SJCRH30 (cell line): Measurements from ENCODE around the gene NKTR. TPM values are rescaled to one million over a fixed set of nuclear protein-coding genes. Genes with fewer than 3 reads are reported as not detected.
A peak's percentile ranks its signal among the peaks of the same experiment; 100 is the strongest.
"Not testable (repeated sequence)": the region's sequence is repeated elsewhere in the genome, so short reads cannot be mapped to it uniquely, and the experiment has no call there.

ENCODE experiments used
- DNase-seq, 2 experiments: peaks; one replicate each; pipeline ENCODE4 v3.0.0-alpha.2; 2015 to 2020
- H3K27ac ChIP-seq: fragments of 250-450 bp; sonication (Bioruptor Pico); 2 replicates; pipeline ENCODE4 v1.5.1; 2020; ENCODE audit warnings: mild to moderate bottlenecking, moderate library complexity
- H3K27me3 ChIP-seq: fragments of 250-450 bp; sonication (Bioruptor Pico); 2 replicates; pipeline ENCODE4 v1.5.1; 2020; ENCODE audit warnings: mild to moderate bottlenecking, moderate library complexity
- H3K36me3 ChIP-seq: fragments of 250-450 bp; sonication (Bioruptor Pico); 2 replicates; pipeline ENCODE4 v1.5.1; 2020; ENCODE audit warnings: mild to moderate bottlenecking, moderate library complexity
- H3K4me1 ChIP-seq: fragments of 250-450 bp; sonication (Bioruptor Pico); 2 replicates; pipeline ENCODE4 v1.5.1; 2020; ENCODE audit warnings: mild to moderate bottlenecking, moderate library complexity
- H3K4me3 ChIP-seq: fragments of 250-450 bp; sonication (Bioruptor Pico); 2 replicates; pipeline ENCODE4 v1.5.1; 2020; ENCODE audit warnings: mild to moderate bottlenecking, moderate library complexity
- H3K9me3 ChIP-seq: fragments of 250-450 bp; sonication (Bioruptor Pico); replicated peaks from 2 replicates; pipeline ENCODE4 v1.5.1; 2020; ENCODE audit warnings: mild to moderate bottlenecking, moderate library complexity
- total RNA-seq: library from RNA; depleted of rRNA; stranded (reverse); fragments of >200 nt; shearing (Covaris generic); gene quantifications from 2 replicates; pipeline ENCODE4 v1.2.3, GENCODE V29; 2014

The NKTR gene
- total RNA-seq, 1 experiment from 2014 or later: 40.6 TPM

- Histone ChIP-seq H3K27me3 (no peaks in the 10 kb centered on the region), H3K4me3 (peak overlapping the region; percentile 99), H3K9me3 (no peaks in the 10 kb centered on the region), H3K4me1 (no peaks in the 10 kb centered on the region), H3K36me3 (no peaks in the 10 kb centered on the region), H3K27ac (peak overlapping the region; percentile 78)
- no peak for DNase-seq
These were observed 17.9 kb upstream of the NKTR start for GRCh38 chr3:42582474-42583070.

GRCh38 chr3:42588625-42589024, 11.9 kb upstream of the NKTR start:
- no peak for DNase-seq
- Histone ChIP-seq H3K27me3 (no peaks in the 10 kb centered on the region), H3K36me3 (0 out of 2 replicates have a peak, but pooled peaks cover 2% of the 10 kb centered on the region), H3K4me3 (no peak overlapping the region), H3K27ac (no peak overlapping the region), H3K4me1 (no peaks in the 10 kb centered on the region), H3K9me3 (no peaks in the 10 kb centered on the region)

DNA sequence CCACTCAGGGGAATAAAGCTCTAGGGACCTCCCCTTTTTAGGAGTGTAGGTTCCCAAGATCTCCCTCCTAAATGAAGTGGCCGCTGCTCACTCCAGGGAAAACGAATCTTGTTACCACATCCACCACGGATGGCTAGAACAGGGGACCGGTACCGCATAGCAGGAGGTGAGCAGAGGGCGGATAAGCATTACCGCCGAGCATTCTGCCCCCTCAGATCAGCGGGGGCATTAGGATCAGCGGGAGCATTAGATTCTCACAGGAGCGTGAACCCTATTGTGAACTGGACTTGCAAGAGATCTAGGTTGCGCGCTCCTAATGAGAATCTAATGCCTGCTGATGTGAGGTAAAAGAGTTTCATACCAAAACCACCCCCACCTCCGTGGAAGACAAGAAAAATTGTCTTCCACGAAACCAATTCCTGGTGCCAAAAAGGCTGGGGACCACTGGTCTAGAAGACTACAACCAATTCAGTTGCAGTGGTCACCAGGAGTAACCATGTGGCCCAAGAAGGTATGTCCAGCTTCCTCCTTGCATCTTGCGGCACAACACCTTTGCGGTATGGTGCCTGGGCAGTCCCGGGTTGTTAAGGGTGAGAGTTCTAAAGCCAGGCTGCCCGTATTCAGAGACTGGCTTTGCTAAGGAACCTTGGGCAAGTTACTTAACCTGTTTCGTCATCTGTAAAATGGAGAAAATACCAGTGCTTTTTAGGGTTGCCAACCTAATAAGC, 10.9 kb upstream of the NKTR start:
- H3K27me3 ChIP-seq: no peaks in the 10 kb centered on the region
- no peak for DNase-seq
- no peaks in the 10 kb centered on the region for H3K9me3 ChIP-seq
- H3K27ac ChIP-seq: no peak overlapping the region
- H3K4me3 ChIP-seq: peak overlapping the region; percentile 62
- H3K36me3 ChIP-seq: peaks cover 4% of the 10 kb centered on the region; the same call in 1 of the 2 replicates
- H3K4me1 ChIP-seq: no peaks in the 10 kb centered on the region

- Histone ChIP-seq H3K9me3 (no peaks in the 10 kb centered on the region), H3K4me3 (peak overlapping the region; percentile 62), H3K36me3 (peaks cover 4% of the 10 kb centered on the region; the same call in 1 of the 2 replicates), H3K4me1 (no peaks in the 10 kb centered on the region), H3K27ac (no peak overlapping the region; the same call in 1 of the 2 replicates), H3K27me3 (no peaks in the 10 kb centered on the region)
- DNase-seq: no peak
These were observed 9.3 kb upstream of the NKTR start for GRCh38 chr3:42590989-42591756.

- no peaks in the 10 kb centered on the region for H3K27me3 ChIP-seq
- H3K4me1 ChIP-seq: no peaks in the 10 kb centered on the region
- H3K4me3 ChIP-seq: no peak overlapping the region; the same call in 1 of the 2 replicates
- no peaks in the 10 kb centered on the region for H3K9me3 ChIP-seq
- H3K27ac ChIP-seq: no peak overlapping the region
- no peak for DNase-seq
- H3K36me3 ChIP-seq: peaks cover 4% of the 10 kb centered on the region; the same call in 1 of the 2 replicates
These were observed 8.7 kb upstream of the NKTR start for GRCh38 chr3:42591811-42592210.

DNA sequence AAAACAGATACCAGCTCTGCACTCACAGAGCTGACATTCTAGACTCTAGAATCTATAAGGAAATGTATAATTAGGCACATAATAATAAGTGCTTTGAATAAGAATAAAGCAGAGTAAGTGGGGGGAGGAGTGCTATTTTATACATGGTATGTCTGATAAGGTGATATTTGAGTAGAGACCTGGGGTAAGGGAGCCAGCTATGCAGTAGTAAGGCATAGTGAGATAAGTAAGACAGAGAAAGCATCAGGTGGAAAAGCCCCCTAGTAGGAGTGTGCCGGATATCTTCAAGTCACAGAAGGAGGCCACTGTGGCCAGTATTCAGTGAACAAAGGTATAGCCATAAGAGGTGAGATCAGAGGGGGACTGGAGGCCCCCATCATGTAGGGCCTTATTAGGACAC, 6.9 kb upstream of the NKTR start:
- Histone ChIP-seq H3K36me3 (peaks cover 4% of the 10 kb centered on the region; the same call in 1 of the 2 replicates), H3K27me3 (no peaks in the 10 kb centered on the region), H3K27ac (no peak overlapping the region), H3K4me1 (no peaks in the 10 kb centered on the region), H3K9me3 (no peaks in the 10 kb centered on the region), H3K4me3 (no peak overlapping the region)
- DNase-seq: no peak

- Histone ChIP-seq H3K36me3 (peaks cover 4% of the 10 kb centered on the region; the same call in 1 of the 2 replicates), H3K4me3 (no peak overlapping the region), H3K27me3 (no peaks in the 10 kb centered on the region), H3K9me3 (no peaks in the 10 kb centered on the region), H3K4me1 (no peaks in the 10 kb centered on the region), H3K27ac (no peak overlapping the region)
- no peak for DNase-seq
These were observed 4.8 kb upstream of the NKTR start for GRCh38 chr3:42595682-42596081.

DNA sequence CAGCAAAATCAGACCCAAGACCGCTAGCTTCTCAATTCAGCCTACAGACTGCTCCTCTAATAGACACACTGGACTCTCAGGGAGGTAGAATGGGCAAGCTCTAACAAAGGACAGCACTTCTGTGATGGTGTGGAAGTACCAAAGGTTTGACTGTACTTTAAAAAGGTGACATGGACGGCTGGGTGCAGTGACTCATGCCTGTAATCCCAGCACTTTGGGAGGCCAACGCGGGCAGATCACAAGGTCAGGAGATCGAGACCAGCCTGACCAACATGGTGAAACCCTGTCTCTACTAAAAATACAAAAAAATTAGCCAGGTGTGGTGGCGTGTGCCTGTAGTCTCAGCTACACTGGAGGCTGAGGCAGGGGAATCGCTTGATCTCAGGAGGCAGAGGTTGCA, 3.4 kb upstream of the NKTR start:
- H3K4me1 ChIP-seq, H3K9me3 ChIP-seq, H3K27ac ChIP-seq, DNase-seq, H3K36me3 ChIP-seq, H3K4me3 ChIP-seq, H3K27me3 ChIP-seq: not testable (repeated sequence)

GRCh38 chr3:42600958-42601675, 631 bp downstream of the NKTR start:
- peak overlapping the region; percentile 88 for H3K27ac ChIP-seq
- H3K27me3 ChIP-seq: no peaks in the 10 kb centered on the region
- H3K4me1 ChIP-seq: no peaks in the 10 kb centered on the region
- H3K36me3 ChIP-seq: no peaks in the 10 kb centered on the region
- peak; percentile 61 to 67 for DNase-seq
- no peaks in the 10 kb centered on the region for H3K9me3 ChIP-seq
- peak overlapping the region; percentile 90 for H3K4me3 ChIP-seq

DNA sequence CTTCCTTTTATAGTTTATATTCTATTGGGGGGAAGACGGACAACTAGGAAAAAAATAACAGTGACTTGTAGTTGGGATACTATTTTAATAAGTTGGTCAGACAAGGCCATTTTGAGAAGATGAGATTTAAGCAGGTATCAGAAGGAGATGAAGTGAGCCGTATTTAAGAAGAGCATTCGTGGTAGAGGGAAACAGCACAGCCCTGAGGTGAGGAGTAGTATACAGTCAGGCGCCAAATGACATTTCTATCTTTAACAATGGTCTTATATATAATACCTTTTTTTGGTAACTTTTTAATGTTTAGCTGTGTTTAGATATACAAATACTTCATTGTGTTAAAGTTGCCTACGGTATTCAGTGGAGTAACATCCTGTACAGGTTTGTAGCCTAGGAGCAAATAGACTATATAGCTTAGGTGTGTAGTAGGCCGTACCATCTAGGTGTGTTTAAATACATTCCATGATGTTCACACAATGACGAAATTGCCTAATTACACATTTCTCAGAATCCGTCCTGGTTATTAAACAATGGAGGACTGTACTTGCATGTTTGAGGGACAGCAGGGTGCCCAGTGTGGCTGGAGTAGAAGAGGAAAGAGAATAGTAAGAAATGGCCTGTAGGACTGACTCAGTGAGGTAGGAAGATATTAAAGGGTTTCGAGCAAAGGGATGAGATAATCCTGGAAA, 1.6 kb downstream of the NKTR start:
- Histone ChIP-seq H3K36me3 (no peaks in the 10 kb centered on the region; the same call in 1 of the 2 replicates), H3K9me3 (no peaks in the 10 kb centered on the region), H3K27me3 (no peaks in the 10 kb centered on the region), H3K4me1 (no peaks in the 10 kb centered on the region), H3K4me3 (peak overlapping the region; percentile 90), H3K27ac (no peak overlapping the region)
- DNase-seq: no peak

DNA sequence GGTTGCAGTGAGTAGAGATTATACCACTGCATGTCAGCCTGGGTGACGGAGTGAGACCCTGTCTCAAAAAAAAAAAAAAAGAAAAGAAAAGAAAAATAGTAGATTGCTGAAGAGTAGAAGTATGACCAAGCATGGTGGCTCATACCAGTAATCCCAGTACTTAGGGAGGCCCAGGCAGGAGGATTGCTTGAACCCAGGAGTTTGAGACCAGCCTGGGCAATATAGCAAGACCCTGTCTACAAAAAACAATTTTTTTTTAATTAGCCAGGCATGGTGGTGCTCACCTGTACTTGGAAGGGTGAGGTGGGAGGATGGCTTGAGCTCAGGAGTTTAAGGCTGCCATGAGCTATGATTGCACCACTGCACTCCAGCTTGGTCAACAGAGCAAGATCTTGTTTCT, 2.5 kb downstream of the NKTR start:
- H3K27ac ChIP-seq: no peak overlapping the region
- DNase-seq: no peak
- no peaks in the 10 kb centered on the region for H3K9me3 ChIP-seq
- no peaks in the 10 kb centered on the region for H3K4me1 ChIP-seq
- H3K36me3 ChIP-seq: peaks cover 2% of the 10 kb centered on the region
- no peaks in the 10 kb centered on the region for H3K27me3 ChIP-seq
- H3K4me3 ChIP-seq: no peak overlapping the region

- DNase-seq: peak in 1 of 2 experiments; percentile 7
- H3K9me3 ChIP-seq: no peaks in the 10 kb centered on the region
- H3K36me3 ChIP-seq: peaks cover 2% of the 10 kb centered on the region
- H3K27me3 ChIP-seq: no peaks in the 10 kb centered on the region
- H3K4me3 ChIP-seq: no peak overlapping the region
- no peaks in the 10 kb centered on the region for H3K4me1 ChIP-seq
- H3K27ac ChIP-seq: no peak overlapping the region
These were observed 5.2 kb downstream of the NKTR start for GRCh38 chr3:42605546-42606173.

DNA sequence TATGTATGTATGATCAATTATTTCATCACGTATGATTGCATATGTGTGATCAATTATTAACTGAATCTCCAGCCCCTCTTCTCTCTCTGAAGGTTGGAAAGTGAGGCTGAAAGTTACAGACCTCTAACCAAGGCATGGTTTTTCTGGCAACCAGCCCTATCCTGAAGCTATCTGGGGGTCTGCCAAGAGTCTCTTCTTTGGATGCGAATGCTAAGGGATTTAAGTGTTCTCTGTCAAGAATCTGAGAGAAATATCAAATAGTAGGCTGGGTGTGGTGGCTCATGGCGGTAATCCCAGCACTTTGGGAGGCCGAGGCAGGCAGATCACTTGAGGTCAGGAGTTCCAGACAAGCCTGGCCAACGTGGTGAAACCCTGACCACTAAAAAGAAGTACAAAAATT, 8.1 kb downstream of the NKTR start:
- Histone ChIP-seq H3K4me3 (no peak overlapping the region), H3K27ac (no peak overlapping the region), H3K27me3 (no peaks in the 10 kb centered on the region), H3K4me1 (no peaks in the 10 kb centered on the region), H3K9me3 (no peaks in the 10 kb centered on the region), H3K36me3 (peaks cover 2% of the 10 kb centered on the region)
- DNase-seq: no peak

- DNase-seq: no peak
- no peak overlapping the region for H3K27ac ChIP-seq
- no peaks in the 10 kb centered on the region for H3K27me3 ChIP-seq
- no peak overlapping the region for H3K4me3 ChIP-seq
- H3K4me1 ChIP-seq: no peaks in the 10 kb centered on the region
- H3K9me3 ChIP-seq: no peaks in the 10 kb centered on the region
- peaks cover 2% of the 10 kb centered on the region for H3K36me3 ChIP-seq
These were observed 10.5 kb downstream of the NKTR start for GRCh38 chr3:42610976-42611375.
